Heart left ventricle (tissue), 13 donors: ENCODE measurements around the gene KIF12.

Experiments used
- POLR2A ChIP-seq, 2 donors: fragments of 450-650 bp; IDR thresholded peaks; one replicate each; pipeline ENCODE4 v1.6.1; 2017; ENCODE audit warnings: antibody characterized with exemption in 2 of 2, mild to moderate bottlenecking in 2 of 2, moderate library complexity in 2 of 2
- TF ChIP-seq, protein P1 (sequence below), 12 donors: fragments of 200-600 bp; sonication (generic) in 4 of 12; IDR thresholded peaks; one replicate each; pipeline versions ENCODE4 v1.5.0 to v1.8.0; 2018 to 2022; ENCODE audit warnings: antibody characterized with exemption in 12 of 12, mild to moderate bottlenecking in 5 of 12
- donor health status: ischemic (EF 13 %, LVEDD 7.1; RV severe dilation, severe dysfunction).
- donor health status: DM: no; HTN: yes; CAD: no.
- donor health status: DM: no; HTN: no; CAD: no.
- donor health status: ischemic (EF 25% LVEDD 6.9; RV normal size, moderate dysfunction).
- donor health status: ischemic (EF 25% LVEDD 5.7; RV mildly dilated, moderate dysfunction).
- donor health status: ischemic (EF 35%, LVEDD 5.7; RV mildly dilated, moderate dysfunction).
- donor health status: nonischemic (EF 11% LVEDD 7.7; RV severe dilation, severe dysfunction).
- donor health status: DM: yes; HTN: yes; CAD: no.
- donor health status: PGD.
- donor health status: ischemic (EF 29% LVEDD 5.4; RV normal size, mild dysfunction).
- donor health status: nonischemic (EF 23%, LVEDD 6.1; RV moderate dilation, normal function).

DNA sequence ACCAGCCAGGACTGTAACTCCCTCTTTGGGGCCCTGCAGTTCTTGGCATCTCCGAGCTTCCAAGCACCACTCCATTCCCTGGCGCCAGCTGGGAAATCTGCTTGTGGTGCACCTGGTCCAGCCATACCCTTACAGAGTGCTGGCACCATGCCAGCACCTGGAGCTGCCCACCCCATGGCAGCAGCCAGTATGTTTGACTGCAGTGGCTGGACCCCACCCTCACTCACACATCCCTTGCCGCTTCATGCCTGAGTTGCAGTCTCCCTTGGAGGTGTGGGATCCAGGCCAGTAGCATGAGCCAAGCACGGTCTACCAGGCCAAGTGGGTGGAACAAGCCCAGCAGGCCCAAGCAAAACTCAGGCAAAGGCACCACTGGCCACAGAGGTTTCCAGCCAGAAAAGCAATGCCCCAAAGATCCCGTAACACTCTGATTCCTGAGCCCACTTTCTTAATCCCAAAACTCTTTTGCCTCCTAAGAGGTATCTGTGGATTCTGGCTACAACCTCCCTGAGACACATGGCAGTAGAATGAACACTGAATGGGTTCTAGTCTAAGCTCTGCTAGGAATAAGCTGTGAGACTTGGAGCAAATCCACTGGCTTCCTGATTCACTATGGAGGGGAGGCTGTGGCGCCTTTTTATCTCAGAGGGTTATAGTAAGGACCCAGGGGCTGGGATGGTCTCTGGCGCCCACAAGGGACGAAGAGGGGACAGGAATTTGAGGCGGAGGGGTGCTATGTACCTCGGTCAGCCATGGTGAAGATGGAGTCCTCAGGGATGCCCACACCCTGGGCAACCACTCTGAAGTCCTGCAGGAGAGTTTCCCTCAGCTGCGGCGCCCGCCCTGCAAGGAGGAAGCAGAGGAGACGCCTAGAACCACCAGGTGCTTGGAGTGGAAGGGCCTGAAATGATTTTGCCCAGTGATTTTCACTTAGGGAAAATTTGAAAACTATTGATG, 26.6 kb downstream of the KIF12 start:
- TF ChIP-seq POLR2A (IDR thresholded peaks at IDR 0.05): no peak
- TF ChIP-seq, protein P1, sequence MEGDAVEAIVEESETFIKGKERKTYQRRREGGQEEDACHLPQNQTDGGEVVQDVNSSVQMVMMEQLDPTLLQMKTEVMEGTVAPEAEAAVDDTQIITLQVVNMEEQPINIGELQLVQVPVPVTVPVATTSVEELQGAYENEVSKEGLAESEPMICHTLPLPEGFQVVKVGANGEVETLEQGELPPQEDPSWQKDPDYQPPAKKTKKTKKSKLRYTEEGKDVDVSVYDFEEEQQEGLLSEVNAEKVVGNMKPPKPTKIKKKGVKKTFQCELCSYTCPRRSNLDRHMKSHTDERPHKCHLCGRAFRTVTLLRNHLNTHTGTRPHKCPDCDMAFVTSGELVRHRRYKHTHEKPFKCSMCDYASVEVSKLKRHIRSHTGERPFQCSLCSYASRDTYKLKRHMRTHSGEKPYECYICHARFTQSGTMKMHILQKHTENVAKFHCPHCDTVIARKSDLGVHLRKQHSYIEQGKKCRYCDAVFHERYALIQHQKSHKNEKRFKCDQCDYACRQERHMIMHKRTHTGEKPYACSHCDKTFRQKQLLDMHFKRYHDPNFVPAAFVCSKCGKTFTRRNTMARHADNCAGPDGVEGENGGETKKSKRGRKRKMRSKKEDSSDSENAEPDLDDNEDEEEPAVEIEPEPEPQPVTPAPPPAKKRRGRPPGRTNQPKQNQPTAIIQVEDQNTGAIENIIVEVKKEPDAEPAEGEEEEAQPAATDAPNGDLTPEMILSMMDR (IDR thresholded peaks at IDR 0.05): no peak
